Measurements from ENCODE around the gene DPP10.

Gene DPP10

DNA sequence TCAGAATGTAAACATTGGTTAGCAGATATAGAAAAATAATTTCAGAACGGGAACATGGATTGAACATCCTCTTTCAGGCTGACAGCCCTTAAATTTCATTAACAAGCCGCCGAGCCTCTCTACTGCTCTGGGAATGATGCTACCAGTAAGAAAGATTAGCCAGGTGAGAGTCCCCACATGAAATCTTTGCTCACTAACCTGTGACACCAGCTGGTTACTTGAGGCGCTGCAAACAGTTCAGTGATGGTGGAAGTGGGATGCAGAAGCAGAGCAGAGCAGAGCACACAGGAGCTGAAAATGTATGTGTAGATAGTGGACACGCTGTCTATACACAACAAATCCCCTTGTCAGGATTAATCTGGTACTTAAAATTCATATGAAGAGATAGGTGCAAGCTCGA, 721.1 kb downstream of the DPP10 start:
- no peak overlapping the region for H3K4me3 ChIP-seq (ENCODE audit: low read length)
- no peak for DNase-seq (ENCODE audit: low read depth)
- TF ChIP-seq, protein P1, sequence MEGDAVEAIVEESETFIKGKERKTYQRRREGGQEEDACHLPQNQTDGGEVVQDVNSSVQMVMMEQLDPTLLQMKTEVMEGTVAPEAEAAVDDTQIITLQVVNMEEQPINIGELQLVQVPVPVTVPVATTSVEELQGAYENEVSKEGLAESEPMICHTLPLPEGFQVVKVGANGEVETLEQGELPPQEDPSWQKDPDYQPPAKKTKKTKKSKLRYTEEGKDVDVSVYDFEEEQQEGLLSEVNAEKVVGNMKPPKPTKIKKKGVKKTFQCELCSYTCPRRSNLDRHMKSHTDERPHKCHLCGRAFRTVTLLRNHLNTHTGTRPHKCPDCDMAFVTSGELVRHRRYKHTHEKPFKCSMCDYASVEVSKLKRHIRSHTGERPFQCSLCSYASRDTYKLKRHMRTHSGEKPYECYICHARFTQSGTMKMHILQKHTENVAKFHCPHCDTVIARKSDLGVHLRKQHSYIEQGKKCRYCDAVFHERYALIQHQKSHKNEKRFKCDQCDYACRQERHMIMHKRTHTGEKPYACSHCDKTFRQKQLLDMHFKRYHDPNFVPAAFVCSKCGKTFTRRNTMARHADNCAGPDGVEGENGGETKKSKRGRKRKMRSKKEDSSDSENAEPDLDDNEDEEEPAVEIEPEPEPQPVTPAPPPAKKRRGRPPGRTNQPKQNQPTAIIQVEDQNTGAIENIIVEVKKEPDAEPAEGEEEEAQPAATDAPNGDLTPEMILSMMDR (conservative IDR thresholded peaks at IDR 0.05; ENCODE audit: low read length), result no peak

DNA sequence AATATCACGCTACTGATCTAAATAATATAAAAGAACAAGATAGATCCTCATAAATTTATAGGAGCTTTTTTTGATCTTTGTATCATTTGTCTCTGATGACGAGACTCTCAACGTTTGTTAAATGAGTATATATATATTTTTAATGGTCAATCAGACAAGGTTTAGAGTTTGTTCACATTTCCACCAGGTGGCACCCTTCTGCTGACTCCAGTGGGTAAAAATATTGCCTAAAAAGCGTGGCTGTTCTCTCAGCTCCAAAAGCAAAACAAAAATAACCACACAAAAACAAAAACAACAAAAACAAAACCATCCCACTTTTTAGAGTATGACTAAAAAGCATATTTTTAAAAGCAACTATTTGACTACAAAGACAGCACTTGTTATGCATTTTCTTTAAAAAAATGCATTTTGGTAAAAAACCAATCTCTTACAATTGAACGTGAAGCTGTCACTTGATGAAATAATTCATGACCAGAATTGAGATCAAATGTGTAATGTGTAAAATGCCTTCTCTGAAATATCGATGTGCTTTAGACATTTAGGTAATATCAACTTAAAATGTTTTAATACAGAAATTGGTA, 723.2 kb downstream of the DPP10 start:
- TF ChIP-seq, protein P1 (conservative IDR thresholded peaks at IDR 0.05; ENCODE audit: low read length), result peak; percentile 59
- peak; percentile 33 for DNase-seq (ENCODE audit: low read depth)
- H3K4me3 ChIP-seq (ENCODE audit: low read length), result no peak overlapping the region

DNA sequence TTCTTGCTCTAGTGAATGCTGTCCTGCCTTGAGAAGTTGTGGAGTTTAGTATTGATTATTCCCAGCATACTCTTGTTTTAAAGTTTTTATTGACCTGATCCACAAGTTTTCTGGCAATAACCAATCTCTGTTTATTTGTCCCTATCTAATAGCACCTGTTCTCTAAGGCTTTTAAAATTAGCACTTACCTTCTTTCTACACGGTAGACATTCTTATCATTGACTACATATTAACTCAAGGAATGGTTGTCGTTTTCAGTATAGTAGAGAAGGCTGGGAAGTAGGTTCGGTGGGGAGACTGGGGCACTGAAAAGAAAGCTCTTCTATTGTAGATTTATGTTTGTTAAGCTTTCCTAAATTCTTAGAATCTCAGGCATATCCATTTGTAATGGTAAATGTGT, 726.0 kb downstream of the DPP10 start:
- TF ChIP-seq, protein P1 (conservative IDR thresholded peaks at IDR 0.05; ENCODE audit: low read length), result no peak
- DNase-seq (ENCODE audit: low read depth), result no peak
- H3K4me3 ChIP-seq (ENCODE audit: low read length), result no peak overlapping the region

DNA sequence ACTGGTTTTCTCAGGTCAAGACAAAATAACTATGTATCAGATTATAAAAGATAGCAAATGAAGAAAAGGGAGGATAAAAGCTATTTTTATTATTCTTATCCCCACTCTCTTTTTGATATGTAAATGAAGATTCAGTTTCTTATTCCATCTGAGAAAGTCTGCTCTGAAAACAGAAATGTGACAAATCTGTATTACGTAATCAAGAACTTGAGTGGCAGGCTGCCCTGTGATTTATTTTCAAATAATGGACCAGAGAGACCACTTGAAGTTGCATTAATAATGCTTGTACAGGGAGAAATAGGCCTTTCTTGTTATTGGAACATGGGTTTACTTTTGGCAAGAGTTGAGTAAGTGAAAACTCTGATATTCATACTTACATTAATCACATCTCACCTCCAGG, 727.4 kb downstream of the DPP10 start:
- no peak overlapping the region for H3K4me3 ChIP-seq (ENCODE audit: low read length)
- TF ChIP-seq, protein P1 (conservative IDR thresholded peaks at IDR 0.05; ENCODE audit: low read length), result no peak
- no peak for DNase-seq (ENCODE audit: low read depth)

DNA sequence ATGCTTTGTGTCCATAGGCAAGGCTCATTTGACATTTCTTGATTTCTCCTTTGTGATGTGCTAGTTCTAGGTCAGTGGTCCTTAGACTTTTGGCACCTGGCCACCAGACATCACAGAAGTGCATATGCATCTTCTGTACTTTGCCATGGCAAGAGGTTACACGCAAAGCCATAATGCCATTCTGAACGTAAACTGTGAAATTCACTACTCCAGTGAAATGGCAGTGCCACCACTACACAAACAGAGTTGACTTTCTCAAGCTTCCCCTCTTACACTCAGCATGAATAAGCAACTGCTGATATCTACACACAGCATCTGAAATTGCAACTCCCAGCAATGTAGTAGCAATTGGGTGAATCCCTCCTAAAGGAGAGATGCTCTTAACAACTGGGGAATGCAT, 729.3 kb downstream of the DPP10 start:
- H3K4me3 ChIP-seq (ENCODE audit: low read length), result no peak overlapping the region
- TF ChIP-seq, protein P1 (conservative IDR thresholded peaks at IDR 0.05; ENCODE audit: low read length), result no peak
- no peak for DNase-seq (ENCODE audit: low read depth)

DNA sequence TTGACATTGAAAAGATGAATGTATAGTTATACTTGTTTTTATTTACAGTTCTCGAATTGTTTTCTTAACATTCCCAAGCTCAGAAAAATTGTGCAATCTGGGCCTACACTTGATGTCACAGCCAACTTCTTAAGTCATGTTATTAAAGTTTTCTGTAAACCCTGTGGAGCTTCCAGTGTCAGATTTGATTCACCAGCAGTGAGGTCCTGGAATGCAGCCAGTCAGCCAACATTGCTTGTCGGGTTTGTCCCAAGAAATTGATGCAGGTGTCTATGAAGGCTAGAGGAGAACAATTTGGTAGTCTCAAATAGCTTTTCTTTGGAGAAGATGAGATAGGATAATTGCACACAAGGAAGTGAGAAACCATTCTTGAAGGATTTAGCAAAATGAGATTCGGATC, 732.2 kb downstream of the DPP10 start:
- TF ChIP-seq, protein P1 (conservative IDR thresholded peaks at IDR 0.05; ENCODE audit: low read length), result no peak

DNA sequence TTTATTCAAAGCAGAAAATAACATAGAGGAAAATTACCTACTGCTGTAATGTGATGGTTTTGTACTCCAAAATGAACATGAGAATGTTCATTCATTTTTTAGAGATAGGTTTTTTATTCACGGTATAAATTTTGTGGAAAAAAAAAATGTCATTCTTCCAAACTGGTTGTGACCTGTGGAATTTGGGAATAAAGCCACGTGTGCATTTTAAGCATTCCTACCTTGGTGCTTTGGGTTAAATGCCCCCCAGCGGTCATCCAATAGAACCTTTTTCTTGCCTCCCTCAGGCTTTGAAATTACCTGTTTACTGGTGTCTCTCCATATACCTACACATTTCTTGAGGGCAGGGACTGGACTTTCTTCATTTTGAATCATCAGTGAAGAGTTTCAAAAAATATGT, 740.7 kb downstream of the DPP10 start:
- no peak for DNase-seq (ENCODE audit: low read depth)
- TF ChIP-seq, protein P1 (conservative IDR thresholded peaks at IDR 0.05; ENCODE audit: low read length), result no peak
- no peak overlapping the region for H3K4me3 ChIP-seq (ENCODE audit: low read length)

More for the DNA sequence above, 732.2 kb downstream of the DPP10 start:
- no peak overlapping the region for H3K4me3 ChIP-seq (ENCODE audit: low read length)
- no peak for DNase-seq (ENCODE audit: low read depth)
